WTC11 (cell line): ENCODE measurements around the gene RGN. TPM values are rescaled to one million over a fixed set of nuclear protein-coding genes. Genes with fewer than 3 reads are reported as not detected.

Experiments
- ATAC-seq: fragments of 200-7000 bp; cut with Tn5 transposase; 2 replicates; pipeline ENCODE4 v1.10.0; 2021; ENCODE audit warnings: mild to moderate bottlenecking, moderate library complexity
- CTCF ChIA-PET: fragments of 300-600 bp; sonication (Branson Sonifier 250); formaldehyde crosslinking; loops from one replicate; lab custom pipeline; 2021; ENCODE audit warnings: antibody characterized with exemption; lab: Charles Lee
- POLR2A ChIA-PET: fragments of 350-600 bp; sonication (Branson Sonifier 250); formaldehyde crosslinking; loops from one replicate; lab custom pipeline; 2021; ENCODE audit warnings: antibody characterized with exemption; lab: Charles Lee
- DNase-seq: peaks from one replicate; pipeline ENCODE4 v3.0.0; 2021; ENCODE audit warnings: low spot score
- H3K27ac Mint-ChIP-seq: 2 replicates; pipeline ENCODE4 v1.8.0; 2021; ENCODE audit warnings: mixed read lengths
- H3K27me3 Mint-ChIP-seq: 2 replicates; pipeline ENCODE4 v1.8.0; 2021; ENCODE audit warnings: low read depth, mild to moderate bottlenecking, moderate library complexity, mixed read lengths
- H3K36me3 Mint-ChIP-seq: 2 replicates; pipeline ENCODE4 v1.8.0; 2021; ENCODE audit warnings: mixed read lengths
- H3K4me1 Mint-ChIP-seq: 2 replicates; pipeline ENCODE4 v1.8.0; 2022; ENCODE audit warnings: mixed read lengths
- H3K4me3 Mint-ChIP-seq: 2 replicates; pipeline ENCODE4 v1.8.0; 2021; ENCODE audit warnings: mild to moderate bottlenecking, moderate library complexity, mixed read lengths
- H3K9me3 Mint-ChIP-seq: 2 replicates; pipeline ENCODE4 v1.8.0; 2021; ENCODE audit warnings: mixed read lengths
- ATF2 ChIP-seq: sonication (generic); formaldehyde crosslinking; IDR thresholded peaks from 2 replicates; pipeline ENCODE4 v1.8.1; 2022; ENCODE audit warnings: low read depth, missing genetic modification reagents, borderline replicate concordance
- FOXJ3 ChIP-seq: sonication (generic); formaldehyde crosslinking; IDR thresholded peaks from 2 replicates; pipeline ENCODE4 v1.9.0; 2021; ENCODE audit warnings: missing genetic modification reagents, mild to moderate bottlenecking, borderline replicate concordance
- IRF1 ChIP-seq: sonication (generic); formaldehyde crosslinking; IDR thresholded peaks from 2 replicates; pipeline ENCODE4 v1.8.0; 2023; ENCODE audit warnings: missing genetic modification reagents
- MLX ChIP-seq: sonication (generic); formaldehyde crosslinking; IDR thresholded peaks from 2 replicates; pipeline ENCODE4 v1.8.1; 2023; ENCODE audit warnings: mild to moderate bottlenecking, missing genetic modification reagents, moderate library complexity
- NFE2L1 ChIP-seq: sonication (generic); formaldehyde crosslinking; IDR thresholded peaks from 2 replicates; pipeline ENCODE4 v1.8.1; 2023; ENCODE audit warnings: missing genetic modification reagents
- NR2C2 ChIP-seq: sonication (generic); formaldehyde crosslinking; IDR thresholded peaks from 2 replicates; pipeline ENCODE4 v1.8.0; 2022; ENCODE audit warnings: mild to moderate bottlenecking, missing genetic modification reagents
- PREB ChIP-seq: sonication (generic); formaldehyde crosslinking; IDR thresholded peaks from 2 replicates; pipeline ENCODE4 v1.8.1; 2022; ENCODE audit warnings: mild to moderate bottlenecking, missing genetic modification reagents, moderate library complexity, borderline replicate concordance
- TEAD4 ChIP-seq: sonication (generic); formaldehyde crosslinking; IDR thresholded peaks from 2 replicates; pipeline ENCODE4 v1.8.0; 2022; ENCODE audit warnings: mild to moderate bottlenecking, missing genetic modification reagents
- ZBTB21 ChIP-seq: sonication (generic); formaldehyde crosslinking; IDR thresholded peaks from 2 replicates; pipeline ENCODE4 v1.8.1; 2023; ENCODE audit warnings: mild to moderate bottlenecking, missing genetic modification reagents, borderline replicate concordance
- ZBTB43 ChIP-seq: sonication (generic); formaldehyde crosslinking; IDR thresholded peaks from 2 replicates; pipeline ENCODE4 v1.8.1; 2023; ENCODE audit warnings: mild to moderate bottlenecking, missing genetic modification reagents
- ZNF219 ChIP-seq: sonication (generic); formaldehyde crosslinking; IDR thresholded peaks from 2 replicates; pipeline ENCODE4 v1.8.0; 2023; ENCODE audit warnings: missing genetic modification reagents, mild to moderate bottlenecking, borderline replicate concordance
- ZNF281 ChIP-seq: sonication (generic); formaldehyde crosslinking; IDR thresholded peaks from 2 replicates; pipeline ENCODE4 v1.8.0; 2023; ENCODE audit warnings: mild to moderate bottlenecking, missing genetic modification reagents
- ZNF532 ChIP-seq: fragments of 250-450 bp; sonication (Bioruptor Pico); IDR thresholded peaks from 2 replicates; pipeline ENCODE4 v1.9.0; 2021; ENCODE audit warnings: mild to moderate bottlenecking, borderline replicate concordance
- total RNA-seq: library from RNA; stranded (reverse); gene quantifications from 3 replicates; pipeline ENCODE4 v1.2.3, GENCODE V29; 2021

The RGN gene
- total RNA-seq, 1 experiment from 2014 or later: 2.7 TPM

- Mint-ChIP-seq H3K36me3 (0 out of 2 replicates have a peak, but pooled peaks cover 4% of the 10 kb centered on the region), H3K9me3 (no peaks in the 10 kb centered on the region), H3K4me1 (no peaks in the 10 kb centered on the region), H3K27ac (no peak overlapping the region), H3K4me3 (no peak overlapping the region), H3K27me3 (no peaks in the 10 kb centered on the region)
- no peak for ATAC-seq
- DNase-seq: no peak
- ChIA-PET POLR2A (no interaction called here), CTCF (no interaction called here)
- TF ChIP-seq ATF2 (CRISPR knock-in tag): no peak
- no peak for TF ChIP-seq ZBTB43 (CRISPR knock-in tag)
- no peak for TF ChIP-seq ZBTB21 (CRISPR knock-in tag)
Measured at GRCh38 chrX:47061238-47061919, 16.9 kb upstream of the RGN start.

- ATAC-seq (no peak), DNase-seq (no peak)
- Mint-ChIP-seq H3K27me3 (no peaks in the 10 kb centered on the region), H3K36me3 (no peaks in the 10 kb centered on the region), H3K27ac (no peak overlapping the region), H3K4me1 (no peaks in the 10 kb centered on the region), H3K4me3 (no peak overlapping the region), H3K9me3 (no peaks in the 10 kb centered on the region)
- no peak for TF ChIP-seq ZNF219
- TF ChIP-seq FOXJ3 (CRISPR knock-in tag): no peak
- no peak for TF ChIP-seq PREB (CRISPR knock-in tag)
- TF ChIP-seq IRF1 (CRISPR knock-in tag): no peak
- TF ChIP-seq ZNF532 (CRISPR knock-in tag): no peak
- ChIA-PET POLR2A (no interaction called here), CTCF (interaction anchor here (0.6 kb wide), 1 partner anchor 250 kb away, joined by 3 read pairs; no protein-coding TSS in a partner anchor)
Measured at GRCh38 chrX:47063179-47063578, 15.1 kb upstream of the RGN start.

- DNase-seq (no peak), ATAC-seq (no peak)
- POLR2A ChIA-PET: no interaction called here
- no peaks in the 10 kb centered on the region for H3K4me1 Mint-ChIP-seq
- CTCF ChIA-PET: no interaction called here
- no peak overlapping the region for H3K4me3 Mint-ChIP-seq
- H3K27me3 Mint-ChIP-seq: no peaks in the 10 kb centered on the region
- H3K9me3 Mint-ChIP-seq: no peaks in the 10 kb centered on the region
- H3K27ac Mint-ChIP-seq: no peak overlapping the region
- no peaks in the 10 kb centered on the region for H3K36me3 Mint-ChIP-seq
- TF ChIP-seq NFE2L1: no peak
- no peak for TF ChIP-seq PREB (CRISPR knock-in tag)
- no peak for TF ChIP-seq MLX
- no peak for TF ChIP-seq ZBTB43 (CRISPR knock-in tag)
- no peak for TF ChIP-seq ZNF281 (CRISPR knock-in tag)
- no peak for TF ChIP-seq NR2C2 (CRISPR knock-in tag)
- TF ChIP-seq TEAD4: no peak
Measured at GRCh38 chrX:47068214-47068613, 10.0 kb upstream of the RGN start.
